Daoy (cell line): Measurements from ENCODE around the gene ITGBL1. TPM values are rescaled to one million over a fixed set of nuclear protein-coding genes. Genes with fewer than 3 reads are reported as not detected.
A peak's percentile ranks its signal among the peaks of the same experiment; 100 is the strongest.

ENCODE experiments used
- DNase-seq: peaks from one replicate; pipeline ENCODE4 v3.0.0-alpha.2; 2015; ENCODE audit warnings: low read depth
- total RNA-seq: library from RNA; depleted of rRNA; stranded (reverse); fragments of >200 nt; shearing (Covaris generic); gene quantifications from 2 replicates; pipeline ENCODE4 v1.2.3, GENCODE V29; 2014

The ITGBL1 gene
- total RNA-seq, 1 experiment from 2014 or later, result 2.2 TPM

- DNase-seq, result no peak
These were observed 243.5 kb downstream of the ITGBL1 start for GRCh38 chr13:101695870-101696516.

GRCh38 chr13:101697745-101698144, 245.3 kb downstream of the ITGBL1 start:
- no peak for DNase-seq

DNA sequence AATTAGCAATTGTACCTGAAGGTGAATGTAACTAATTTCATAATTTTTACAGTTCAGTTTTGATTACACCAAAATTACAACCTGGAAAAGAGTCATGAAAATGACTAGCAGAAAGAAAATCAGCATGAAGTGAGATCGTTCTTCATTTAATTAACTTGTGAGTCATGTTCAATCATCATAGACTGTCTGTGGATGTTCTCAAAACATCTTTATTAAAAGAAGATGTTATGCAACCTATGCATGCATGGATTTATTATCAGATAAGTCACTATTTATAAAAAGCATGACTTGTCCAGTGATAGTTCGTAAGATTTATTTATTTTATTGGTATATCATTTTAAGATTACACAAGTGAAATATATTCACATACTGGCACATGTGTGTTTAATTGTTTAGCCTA, 245.9 kb downstream of the ITGBL1 start:
- DNase-seq, result no peak

GRCh38 chr13:101700598-101700997, 248.1 kb downstream of the ITGBL1 start:
- no peak for DNase-seq

DNA sequence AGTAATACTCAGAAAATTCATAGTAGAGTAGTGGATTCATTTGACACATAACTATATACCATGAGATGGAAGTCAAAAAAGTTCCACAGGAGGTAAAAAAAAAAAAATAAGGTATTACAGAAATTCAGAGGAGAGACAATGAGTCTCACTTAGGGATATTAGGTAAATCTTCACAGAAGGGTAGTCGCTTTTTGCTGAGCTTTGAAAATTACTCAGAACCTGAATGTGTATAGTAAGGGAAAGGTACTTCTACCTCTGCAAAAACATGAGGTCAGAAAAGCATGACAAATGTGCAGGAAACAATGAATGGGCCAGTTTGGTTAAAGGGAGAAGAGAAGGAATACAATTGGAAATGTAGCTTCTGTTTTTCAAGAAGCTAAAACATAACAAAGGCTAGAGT, 250.6 kb downstream of the ITGBL1 start:
- DNase-seq, result no peak

GRCh38 chr13:101703838-101704237, 251.4 kb downstream of the ITGBL1 start:
- DNase-seq, result no peak

DNA sequence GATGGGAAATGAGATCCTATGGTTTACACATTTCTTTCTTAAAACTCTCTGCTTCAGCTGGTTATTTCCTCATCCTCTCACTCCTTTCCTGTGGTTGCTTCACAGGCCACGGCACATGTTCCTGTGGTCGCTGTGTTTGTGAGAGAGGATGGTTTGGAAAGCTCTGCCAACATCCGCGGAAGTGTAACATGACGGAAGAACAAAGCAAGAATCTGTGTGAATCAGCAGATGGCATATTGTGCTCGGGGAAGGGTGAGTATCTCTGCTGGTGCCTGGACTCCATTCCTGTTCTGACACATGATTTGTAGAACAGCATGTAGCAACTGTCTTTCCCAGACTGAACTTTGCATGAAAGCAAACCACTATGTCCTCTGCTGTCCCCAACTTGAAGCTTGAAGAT, 254.2 kb downstream of the ITGBL1 start:
- peak; percentile 80 for DNase-seq

DNA sequence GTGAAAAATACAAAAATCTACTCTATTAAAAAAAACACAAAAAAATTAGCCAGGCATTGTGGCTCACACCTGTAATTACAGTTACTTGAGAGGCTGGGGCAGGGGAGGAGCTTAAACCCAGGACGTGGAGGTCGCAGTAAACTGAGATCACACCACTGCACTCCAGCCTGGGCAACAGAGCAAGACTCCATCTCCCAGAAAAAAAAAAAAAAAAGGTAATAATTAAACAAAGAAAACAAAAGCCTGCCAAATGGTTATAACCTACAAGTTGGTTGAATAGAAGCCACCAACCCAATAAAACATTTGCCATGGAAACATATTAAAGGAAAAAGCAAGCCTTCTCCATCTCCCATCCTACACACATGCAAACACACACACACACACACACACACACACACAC, 255.2 kb downstream of the ITGBL1 start:
- no peak for DNase-seq

DNA sequence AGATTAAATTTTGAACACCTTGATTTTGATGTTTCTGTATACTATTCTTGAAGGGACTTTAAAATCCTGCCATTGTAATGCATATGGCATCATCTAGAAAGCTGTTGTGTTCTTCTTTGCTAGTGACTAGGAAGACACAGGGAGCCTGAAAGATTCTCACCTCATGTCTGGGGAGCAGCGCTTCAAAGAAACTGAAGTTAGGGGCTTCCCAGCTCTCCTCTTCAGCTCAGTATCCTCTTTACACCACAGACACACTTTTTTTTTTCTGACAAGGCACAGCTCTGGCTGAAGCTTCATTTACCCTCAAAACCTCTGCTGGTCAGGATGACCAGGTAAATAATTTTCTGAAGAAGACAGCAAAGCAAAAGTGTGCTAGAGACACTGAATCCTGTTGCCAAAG, 255.6 kb downstream of the ITGBL1 start:
- no peak for DNase-seq

- no peak for DNase-seq
These were observed 257.5 kb downstream of the ITGBL1 start for GRCh38 chr13:101709952-101710351.

DNA sequence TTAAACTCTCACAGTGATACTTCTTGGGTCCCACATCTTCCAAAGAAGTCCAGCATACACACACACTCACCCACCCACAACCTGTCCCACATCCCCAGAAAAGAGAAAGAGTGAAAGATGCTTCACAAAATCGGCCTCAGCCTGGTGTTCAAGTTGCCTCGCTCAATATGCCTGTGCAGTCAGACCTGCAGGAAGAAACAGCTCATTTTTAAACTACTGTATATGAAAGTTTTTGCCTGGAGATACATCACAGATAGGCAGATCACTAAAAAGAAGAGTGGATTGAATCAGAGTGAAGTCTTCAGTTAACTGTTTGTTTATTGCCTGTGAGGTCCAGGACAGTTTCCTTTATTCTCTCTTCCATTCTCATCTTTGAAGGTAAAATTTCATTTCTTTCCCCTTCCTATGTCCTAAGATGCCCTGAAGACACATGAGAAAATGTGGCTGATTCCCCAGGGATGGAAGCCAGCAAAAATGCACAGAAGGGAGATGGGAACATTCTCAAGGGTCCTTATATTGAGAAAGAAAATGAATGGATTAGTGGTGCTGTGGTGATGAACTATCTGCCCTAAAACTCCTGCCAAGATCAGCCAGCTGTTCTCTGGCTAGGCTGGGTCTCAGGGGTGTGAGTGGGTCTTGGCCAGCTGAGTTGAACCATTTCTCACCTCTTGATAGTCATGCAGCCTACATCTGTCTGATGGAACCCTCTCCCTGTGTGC, 259.0 kb downstream of the ITGBL1 start:
- no peak for DNase-seq

- no peak for DNase-seq
These were observed 259.5 kb downstream of the ITGBL1 start for GRCh38 chr13:101712026-101712348.

DNA sequence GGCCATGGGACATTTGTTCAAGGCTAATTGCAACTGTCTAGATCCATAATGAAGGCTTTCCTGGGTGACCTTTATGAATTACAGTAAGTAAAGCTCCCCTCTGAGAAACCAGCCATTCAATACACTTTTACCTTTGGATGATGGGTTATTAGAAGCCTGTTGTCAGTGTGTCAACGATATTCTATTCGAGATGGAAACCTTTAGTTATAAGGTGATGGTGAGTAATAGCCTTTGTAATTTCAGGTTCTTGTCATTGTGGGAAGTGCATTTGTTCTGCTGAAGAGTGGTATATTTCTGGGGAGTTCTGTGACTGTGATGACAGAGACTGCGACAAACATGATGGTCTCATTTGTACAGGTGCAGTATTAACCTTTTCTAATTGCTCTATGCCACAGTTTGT, 261.7 kb downstream of the ITGBL1 start:
- DNase-seq, result no peak

DNA sequence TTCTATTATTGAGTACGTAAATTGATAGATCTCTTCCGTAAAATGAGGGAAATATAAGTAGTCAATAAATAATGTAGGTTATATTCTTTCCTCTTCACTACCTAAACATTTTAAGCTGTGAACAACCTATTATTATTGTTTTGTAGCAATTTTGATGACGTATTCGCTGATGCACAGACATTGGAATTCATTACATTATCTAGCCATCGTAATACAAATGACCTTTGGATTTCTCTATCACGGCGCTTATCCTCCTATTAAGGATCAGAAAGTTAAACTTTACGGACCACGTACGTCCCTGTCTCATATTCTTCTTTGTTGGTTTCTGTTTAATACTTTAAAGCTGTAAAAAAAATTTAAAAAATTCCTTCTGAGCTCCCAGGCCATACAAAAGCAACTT, 264.9 kb downstream of the ITGBL1 start:
- no peak for DNase-seq

DNA sequence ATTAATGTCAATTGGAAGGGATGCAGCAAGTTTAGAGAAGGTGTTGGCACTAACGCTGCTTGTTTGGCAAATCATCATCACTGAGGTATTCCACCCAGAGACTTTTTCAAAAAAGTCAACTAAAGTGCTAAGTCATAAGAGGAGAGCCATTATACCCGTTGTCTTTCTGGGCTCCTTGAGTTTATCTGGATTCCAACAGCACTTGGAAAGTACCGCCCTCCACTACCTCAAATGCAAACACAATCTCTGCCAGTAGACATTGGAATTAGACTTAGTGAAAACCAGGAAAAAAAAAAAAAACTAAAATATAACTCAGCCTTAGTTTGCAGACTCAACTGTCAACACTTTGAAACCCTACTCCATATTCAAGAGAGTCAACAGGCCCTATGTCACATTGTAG, 266.0 kb downstream of the ITGBL1 start:
- no peak for DNase-seq

- no peak for DNase-seq
These were observed 274.2 kb downstream of the ITGBL1 start for GRCh38 chr13:101726681-101727080.

DNA sequence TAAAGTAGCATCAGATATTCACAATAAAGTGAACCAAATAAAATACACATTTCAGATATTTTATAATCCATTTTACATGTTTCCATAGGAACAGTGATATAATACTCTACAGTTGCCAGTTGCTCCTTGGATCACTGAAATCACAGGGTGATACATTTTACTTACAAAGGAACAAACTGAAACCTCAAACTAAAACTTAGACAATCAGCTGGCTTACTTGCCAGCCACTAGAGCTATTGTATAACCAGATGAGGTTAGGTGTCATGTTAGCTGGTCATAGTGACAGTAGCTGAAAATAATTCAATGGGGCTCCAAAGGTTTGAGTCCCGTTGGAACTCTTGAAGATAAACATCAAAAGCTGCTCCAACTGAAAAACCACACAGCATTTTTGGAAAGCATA, 274.6 kb downstream of the ITGBL1 start:
- no peak for DNase-seq

- DNase-seq, result no peak
These were observed 275.5 kb downstream of the ITGBL1 start for GRCh38 chr13:101728021-101728420.

DNA sequence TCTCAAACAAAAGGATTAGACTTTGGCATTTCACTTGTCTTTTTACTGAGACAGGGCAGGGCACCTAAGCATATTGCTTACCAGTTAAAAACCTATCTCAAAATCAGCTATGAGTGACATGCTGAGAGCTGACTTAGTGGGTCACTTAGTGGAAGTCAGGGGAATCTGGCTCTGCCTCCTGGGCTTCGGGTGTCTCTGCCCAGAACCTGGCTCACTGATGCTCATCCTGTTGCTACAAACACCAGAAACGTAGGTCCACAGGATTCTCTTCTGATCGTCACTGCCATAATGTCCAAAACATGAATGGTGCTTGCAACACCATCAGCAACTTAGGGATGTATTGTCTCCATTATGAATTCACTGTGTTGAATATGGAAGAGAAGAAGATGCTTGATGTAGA, 276.1 kb downstream of the ITGBL1 start:
- DNase-seq, result no peak

DNA sequence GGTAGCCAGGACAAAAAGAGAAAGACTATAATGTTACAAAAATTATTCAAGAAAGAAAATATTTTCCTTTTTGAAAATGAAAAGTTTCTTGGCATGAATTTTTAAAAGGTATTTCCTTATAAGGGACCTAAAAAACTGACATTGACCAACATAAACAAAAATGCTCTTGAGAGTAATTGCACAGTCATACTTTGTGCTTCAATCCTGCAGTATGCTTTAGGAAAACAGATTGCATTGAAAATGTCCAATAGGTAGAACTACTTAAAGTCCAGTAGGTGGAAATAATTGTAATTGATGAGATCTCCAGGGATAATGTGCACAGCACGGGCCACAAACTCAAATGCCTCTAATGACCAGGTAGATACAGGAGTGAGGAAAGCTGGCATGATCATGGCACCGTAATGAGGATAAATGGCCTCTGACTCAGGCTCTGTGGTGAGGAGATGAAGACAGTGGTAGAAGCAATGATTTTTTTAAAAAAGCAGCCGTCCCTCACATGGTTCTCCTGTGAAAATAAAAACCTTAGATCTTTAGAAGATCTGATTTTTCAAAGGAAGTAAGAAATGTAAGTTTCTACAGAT, 278.0 kb downstream of the ITGBL1 start:
- peak; percentile 35 for DNase-seq

DNA sequence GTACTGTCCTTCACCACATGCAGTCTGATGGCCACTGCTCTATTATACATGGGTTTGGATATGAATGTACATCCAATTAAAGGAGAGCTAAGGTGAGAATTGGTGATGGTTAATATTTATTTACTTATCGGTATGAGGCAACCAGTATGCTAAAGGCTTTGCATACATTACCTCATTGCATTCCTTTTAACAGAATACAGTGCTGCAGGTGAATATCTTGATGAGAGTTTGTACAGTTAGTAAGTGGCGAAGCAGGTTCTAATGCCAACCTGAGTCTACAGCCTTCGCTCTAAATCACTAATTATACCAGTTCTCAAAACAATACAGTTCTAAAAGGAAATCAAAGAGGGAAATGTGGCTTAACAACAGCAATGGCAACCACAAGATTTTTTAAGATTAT, 284.1 kb downstream of the ITGBL1 start:
- DNase-seq, result no peak

DNA sequence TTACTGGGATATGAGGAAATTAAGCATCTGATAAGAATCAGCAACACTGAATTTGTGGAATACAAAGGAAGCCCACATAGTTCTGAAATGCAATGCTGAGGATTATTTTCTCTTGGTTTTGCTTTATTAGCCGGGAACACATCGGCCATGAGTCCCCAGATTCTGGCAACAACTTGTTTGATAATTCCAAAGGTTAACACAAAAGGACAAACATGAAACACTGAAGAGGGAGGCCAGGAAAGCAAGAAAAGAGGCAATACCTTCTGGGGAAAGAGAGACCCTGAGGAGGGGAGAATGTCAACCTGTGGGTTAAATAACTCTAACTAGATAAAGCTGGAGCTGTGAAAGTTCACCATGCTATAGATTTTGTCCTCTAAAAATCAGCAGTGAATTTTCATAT, 285.9 kb downstream of the ITGBL1 start:
- no peak for DNase-seq

DNA sequence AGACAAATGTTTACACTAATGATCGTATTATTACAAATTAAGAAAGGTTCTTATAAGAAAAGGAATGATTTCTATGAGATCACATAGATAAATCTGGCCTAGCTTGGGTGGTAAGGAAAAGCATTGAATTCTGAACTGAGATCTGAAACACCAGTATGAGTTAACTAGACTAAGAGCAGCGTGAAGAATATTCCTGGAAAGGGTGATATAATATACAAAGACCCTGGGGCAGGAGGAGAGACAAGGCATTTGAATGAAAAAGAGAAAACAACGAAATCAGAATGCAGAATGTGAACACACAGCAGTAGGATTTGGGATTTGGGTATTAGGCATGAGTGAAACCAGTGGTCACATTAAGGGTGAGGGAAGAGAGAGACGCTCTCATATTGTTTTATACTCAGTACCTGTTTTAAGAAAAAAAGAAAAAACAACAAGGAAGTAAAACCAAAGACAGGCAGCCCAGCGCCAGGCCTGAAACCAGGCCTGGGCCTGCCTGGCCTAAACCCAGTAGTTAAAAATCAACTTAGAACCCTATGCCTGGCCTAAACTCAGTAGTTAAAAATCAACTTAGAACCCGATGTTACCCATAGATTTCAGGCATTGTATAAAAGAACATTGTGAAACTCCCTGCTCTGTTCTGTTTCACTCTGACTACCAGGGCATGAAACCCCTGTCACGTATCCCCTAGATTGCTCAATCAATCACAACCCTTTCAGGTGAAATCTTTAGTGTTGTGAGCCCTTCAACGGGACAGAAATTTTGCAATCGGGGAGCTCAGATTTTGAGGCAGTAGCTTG, 287.1 kb downstream of the ITGBL1 start:
- DNase-seq, result no peak
